Spleen (tissue), 11 donors: ENCODE measurements around the gene UACA. TPM values are rescaled to one million over a fixed set of nuclear protein-coding genes. Genes with fewer than 3 reads are reported as not detected.

Experiments
- DNase-seq: peaks from one replicate; pipeline ENCODE4 v3.0.0-alpha.2; 2020
- H3K27ac ChIP-seq, 8 donors: fragments of 200-600 bp; sonication (generic) in 7 of 8; 1 replicate in 4 of 8; 2 replicates in 4 of 8; pipeline versions ENCODE4 v1.5.0 to v1.8.0; 2016 to 2021; ENCODE audit warnings: inconsistent platforms in 4 of 8, mild to moderate bottlenecking in 4 of 8, moderate library complexity in 1 of 8
- H3K27me3 ChIP-seq, 7 donors: fragments of 200-600 bp; sonication (generic) in 6 of 7; replicated peaks in 1 of 7; 1 replicate in 4 of 7; 2 replicates in 3 of 7; pipeline versions ENCODE4 v1.5.0 to v1.8.0; 2016 to 2021; ENCODE audit warnings: inconsistent platforms in 3 of 7, mild to moderate bottlenecking in 1 of 7
- H3K36me3 ChIP-seq, 6 donors: fragments of 200-600 bp; sonication (generic) in 5 of 6; 1 replicate in 4 of 6; 2 replicates in 2 of 6; pipeline versions ENCODE4 v1.5.0 to v1.8.0; 2016 to 2021; ENCODE audit warnings: inconsistent platforms in 2 of 6
- H3K4me1 ChIP-seq, 6 donors: fragments of 200-600 bp; sonication (generic) in 5 of 6; 1 replicate in 3 of 6; 2 replicates in 3 of 6; pipeline versions ENCODE4 v1.5.0 to v1.8.0; 2016 to 2021; ENCODE audit warnings: inconsistent platforms in 3 of 6
- H3K4me3 ChIP-seq, 8 donors: fragments of 200-600 bp; sonication (generic) in 7 of 8; 1 replicate in 4 of 8; 2 replicates in 4 of 8; pipeline versions ENCODE4 v1.5.0 to v1.8.0; 2016 to 2021; ENCODE audit warnings: inconsistent platforms in 4 of 8, mild to moderate bottlenecking in 4 of 8, moderate library complexity in 2 of 8
- H3K9me3 ChIP-seq, 8 donors: fragments of 200-600 bp; sonication (generic) in 7 of 8; 1 replicate in 4 of 8; 2 replicates in 4 of 8; pipeline versions ENCODE4 v1.5.0 to v1.8.0; 2016 to 2021; ENCODE audit warnings: inconsistent platforms in 4 of 8
- POLR2A ChIP-seq, 3 donors: fragments of 450-650 bp; IDR thresholded peaks; one replicate each; pipeline ENCODE4 v1.5.1; 2017; ENCODE audit warnings: antibody characterized with exemption in 3 of 3, mild to moderate bottlenecking in 1 of 3
- POLR2AphosphoS5 ChIP-seq, 3 donors: sonication (generic); formaldehyde crosslinking; IDR thresholded peaks; one replicate each; pipeline ENCODE4 v1.5.1; 2017; ENCODE audit warnings: antibody characterized with exemption in 3 of 3
- WGBS, 5 donors: extraction: QIAGEN DNeasy Blood & Tissue Kit in 3 of 5; methylation state at CpG; one replicate each; pipeline versions ENCODE4 v1.1.5 to v1.1.7; 2013 to 2018; 5-methylcytosine and 5-hydroxymethylcytosine counted together
- intact Hi-C: fragments of 100-400 bp; cut with DNase I; formaldehyde crosslinking; loops from one replicate; pipeline ENCODE4 v1.15.0; 2023; ENCODE audit warnings: low total_unique reads
- polyA plus RNA-seq, 3 donors: library from polyadenylated mRNA; stranded (reverse); fragments of 200-250 nt; gene quantifications; one replicate each; pipeline ENCODE4 v1.2.1, GENCODE V29; 2013
- total RNA-seq, 7 donors: library from RNA; depleted of rRNA in 3 of 7; stranded (reverse); fragments of >200 nt in 3 of 7; fragmentation: NEBNext Ultra II Directional in 4 of 7; extraction: Animal tissue kit (Norgen Biotek cat#: 25700) in 4 of 7; gene quantifications; one replicate each; pipeline versions ENCODE4 v1.1.0 to v1.2.1, GENCODE V29; 2016 to 2021
- TF ChIP-seq, protein P1 (sequence below), 11 experiments: fragments of 200-600 bp in 7 of 11; fragments of 450-650 bp in 4 of 11; sonication (generic) in 4 of 11; IDR thresholded peaks in 8 of 11; conservative IDR thresholded peaks in 3 of 11; 1 replicate in 7 of 11; 2 replicates in 4 of 11; pipeline versions ENCODE4 v1.4.0 to v1.8.0; 2016 to 2021; ENCODE audit warnings: antibody characterized with exemption in 11 of 11, inconsistent platforms in 4 of 11, mild to moderate bottlenecking in 1 of 11
- donor health status: healthy with polysubstance abuse.
- donor health status: DM: no; HTN: no; CAD: no; lungs with moderate emphysema.
- donor health status: DM: no; HTN: no; CAD: no.
- donor health status: Bipolar disorder and iron deficiency.
- donor health status: healthy.
- donor health status: DM: no; HTN: no; CAD: no.
- donor health status: DM: yes; HTN: yes; CAD: no.

The UACA gene
- total and polyA plus RNA-seq, 10 donors, result 21.9 to 113 (median 78.6) TPM

DNA sequence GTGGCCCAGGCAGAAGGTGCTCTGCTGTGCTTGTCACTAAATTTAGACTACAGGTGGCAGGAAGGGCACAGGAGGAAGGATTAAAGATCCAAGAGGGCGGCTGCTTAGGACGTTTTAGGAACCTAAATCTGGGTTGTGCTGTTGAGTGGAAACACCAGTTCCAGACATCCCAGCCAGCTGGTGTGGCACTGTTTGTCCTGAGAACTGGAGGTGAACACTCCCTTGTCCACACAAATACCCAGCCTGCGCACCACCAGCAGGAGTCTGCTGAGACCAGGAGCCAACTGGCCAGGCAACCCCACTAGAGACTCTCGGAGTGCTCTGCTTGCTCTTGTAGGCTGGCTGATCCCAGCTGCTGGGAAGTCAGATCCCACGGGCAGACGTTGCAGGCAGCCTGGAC lies 30.3 kb upstream of the UACA start:
- Histone ChIP-seq H3K4me3 (no peak overlapping the region), H3K4me1 (peaks cover 0 to 7% (median 0%) of the 10 kb centered on the region in 6 donors), H3K27ac (no peak overlapping the region), H3K27me3 (peaks cover 0 to 13% (median 0%) of the 10 kb centered on the region in 7 donors), H3K36me3 (no peaks in the 10 kb centered on the region), H3K9me3 (no peaks in the 10 kb centered on the region)
- no peak for TF ChIP-seq POLR2A (IDR thresholded peaks at IDR 0.05)
- TF ChIP-seq, protein P1, sequence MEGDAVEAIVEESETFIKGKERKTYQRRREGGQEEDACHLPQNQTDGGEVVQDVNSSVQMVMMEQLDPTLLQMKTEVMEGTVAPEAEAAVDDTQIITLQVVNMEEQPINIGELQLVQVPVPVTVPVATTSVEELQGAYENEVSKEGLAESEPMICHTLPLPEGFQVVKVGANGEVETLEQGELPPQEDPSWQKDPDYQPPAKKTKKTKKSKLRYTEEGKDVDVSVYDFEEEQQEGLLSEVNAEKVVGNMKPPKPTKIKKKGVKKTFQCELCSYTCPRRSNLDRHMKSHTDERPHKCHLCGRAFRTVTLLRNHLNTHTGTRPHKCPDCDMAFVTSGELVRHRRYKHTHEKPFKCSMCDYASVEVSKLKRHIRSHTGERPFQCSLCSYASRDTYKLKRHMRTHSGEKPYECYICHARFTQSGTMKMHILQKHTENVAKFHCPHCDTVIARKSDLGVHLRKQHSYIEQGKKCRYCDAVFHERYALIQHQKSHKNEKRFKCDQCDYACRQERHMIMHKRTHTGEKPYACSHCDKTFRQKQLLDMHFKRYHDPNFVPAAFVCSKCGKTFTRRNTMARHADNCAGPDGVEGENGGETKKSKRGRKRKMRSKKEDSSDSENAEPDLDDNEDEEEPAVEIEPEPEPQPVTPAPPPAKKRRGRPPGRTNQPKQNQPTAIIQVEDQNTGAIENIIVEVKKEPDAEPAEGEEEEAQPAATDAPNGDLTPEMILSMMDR (IDR thresholded peaks at IDR 0.05 in 8 of 11, conservative IDR thresholded peaks at IDR 0.05 in 3 of 11), result no peak
- no peak for TF ChIP-seq POLR2AphosphoS5 (IDR thresholded peaks at IDR 0.05)
- no peak for DNase-seq
- WGBS, 5 donors, result 72 to 86% (median 82%) methylated on average over 3 to 6 of the region's 6 CpGs
- intact Hi-C loops, result no loop called here

DNA sequence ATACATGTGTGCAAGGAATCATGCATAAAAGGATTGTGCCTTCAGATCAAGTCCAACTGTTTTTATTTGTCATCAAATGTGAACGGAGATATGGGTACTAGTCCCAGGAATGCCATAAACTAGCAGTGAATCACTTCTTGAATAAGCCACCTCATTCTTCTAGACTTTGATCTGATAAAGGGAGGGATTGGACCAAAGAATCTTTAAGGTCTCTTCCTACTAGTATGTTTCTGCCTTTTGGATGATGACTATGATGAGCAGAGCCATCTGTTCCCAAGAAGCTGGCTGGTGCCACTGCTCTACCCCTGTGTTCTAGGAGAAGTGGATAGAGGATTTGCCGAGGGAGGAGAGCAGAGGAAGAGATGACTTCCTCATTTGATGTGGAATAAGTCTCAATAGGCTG lies 28.8 kb upstream of the UACA start:
- 38 to 49% (median 42%) methylated on average over 2 of the region's 2 CpGs for WGBS, 5 donors
- TF ChIP-seq, protein P1 (IDR thresholded peaks at IDR 0.05 in 8 of 11, conservative IDR thresholded peaks at IDR 0.05 in 3 of 11), result no peak
- TF ChIP-seq POLR2AphosphoS5 (IDR thresholded peaks at IDR 0.05), result no peak

DNA sequence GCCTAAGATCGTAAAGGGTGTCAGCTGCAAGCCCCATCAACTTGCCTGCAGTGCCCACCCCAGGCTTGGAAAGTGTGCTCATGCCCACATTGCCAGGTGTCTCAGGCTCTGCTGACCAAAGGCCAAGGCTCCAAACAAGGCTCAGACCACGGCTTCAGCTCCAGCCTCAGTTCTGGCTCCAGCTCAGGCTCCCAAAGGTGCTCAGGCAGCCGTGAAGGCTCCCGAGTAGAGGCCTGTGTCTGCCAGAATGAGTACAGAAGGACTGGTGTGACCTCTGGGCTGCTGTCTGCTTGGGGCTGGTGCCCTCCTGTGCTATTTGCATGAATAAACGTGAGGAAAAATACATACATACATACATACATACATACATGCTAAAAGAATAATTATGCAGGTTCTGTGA lies 27.9 kb upstream of the UACA start:
- intact Hi-C loops, result no loop called here
- H3K36me3 ChIP-seq, result no peaks in the 10 kb centered on the region
- no peak for DNase-seq
- WGBS, 5 donors, result 78 to 89% (median 85%) methylated on average over 4 to 5 of the region's 5 CpGs
- H3K4me3 ChIP-seq, result no peak overlapping the region
- peaks cover 0 to 7% (median 0%) of the 10 kb centered on the region in 6 donors for H3K4me1 ChIP-seq
- no peaks in the 10 kb centered on the region for H3K9me3 ChIP-seq
- no peak overlapping the region for H3K27ac ChIP-seq
- H3K27me3 ChIP-seq, result peaks cover 0 to 13% (median 0%) of the 10 kb centered on the region in 7 donors
- no peak for TF ChIP-seq POLR2AphosphoS5 (IDR thresholded peaks at IDR 0.05)
- TF ChIP-seq POLR2A (IDR thresholded peaks at IDR 0.05), result no peak
- TF ChIP-seq, protein P1 (IDR thresholded peaks at IDR 0.05 in 8 of 11, conservative IDR thresholded peaks at IDR 0.05 in 3 of 11), result no peak

More for the DNA sequence above, 28.8 kb upstream of the UACA start:
- Histone ChIP-seq H3K4me3 (no peak overlapping the region), H3K27me3 (peaks cover 0 to 13% (median 0%) of the 10 kb centered on the region in 7 donors), H3K4me1 (peaks cover 0 to 7% (median 0%) of the 10 kb centered on the region in 6 donors), H3K9me3 (no peaks in the 10 kb centered on the region), H3K36me3 (no peaks in the 10 kb centered on the region), H3K27ac (no peak overlapping the region)
- no peak for DNase-seq
- intact Hi-C loops, result no loop called here

DNA sequence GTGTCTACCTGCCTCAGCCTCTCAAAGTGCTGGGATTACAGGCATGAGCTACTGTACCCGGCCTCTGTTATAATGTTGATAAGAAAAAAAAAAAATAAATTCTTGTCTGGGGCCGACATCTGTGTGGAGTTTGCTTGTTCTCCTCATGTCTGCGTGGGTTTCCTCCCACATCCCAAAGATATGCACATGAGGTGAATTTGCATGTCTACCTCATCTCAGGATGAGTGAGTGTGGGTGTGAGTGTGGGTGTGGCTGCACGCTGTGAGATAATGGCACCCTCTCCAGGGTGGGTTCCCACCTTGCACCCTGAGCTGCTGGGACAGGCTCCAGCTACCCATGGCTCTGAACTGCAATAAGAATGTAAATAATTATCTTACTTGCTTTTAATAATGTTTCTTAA lies 25.9 kb upstream of the UACA start:
- Histone ChIP-seq H3K4me1 (peaks cover 0 to 7% (median 0%) of the 10 kb centered on the region in 6 donors), H3K27ac (no peak overlapping the region), H3K27me3 (peaks cover 0 to 6% (median 0%) of the 10 kb centered on the region in 7 donors), H3K9me3 (no peaks in the 10 kb centered on the region), H3K36me3 (no peaks in the 10 kb centered on the region), H3K4me3 (no peak overlapping the region)
- 81 to 91% (median 84%) methylated on average over 4 of the region's 4 CpGs for WGBS, 5 donors
- TF ChIP-seq POLR2A (IDR thresholded peaks at IDR 0.05), result no peak
- no peak for TF ChIP-seq POLR2AphosphoS5 (IDR thresholded peaks at IDR 0.05)
- TF ChIP-seq, protein P1 (IDR thresholded peaks at IDR 0.05 in 8 of 11, conservative IDR thresholded peaks at IDR 0.05 in 3 of 11), result no peak
- intact Hi-C loops, result no loop called here
- no peak for DNase-seq
